DMS153 treated with DMSO at 0.1 percent for 48 hours (cell line): ENCODE data around the gene RPS14.
"Not testable (repeated sequence)": the region's sequence is repeated elsewhere in the genome, so short reads cannot be mapped to it uniquely, and the experiment has no call there.

ENCODE experiments used
- DNase-seq: peaks from one replicate; lab custom pipeline; 2025; ENCODE audit not compliant: unreplicated experiment; lab: John Stamatoyannopoulos, UW

Gene RPS14

GRCh38 chr5:150446088-150446487 lies 3.5 kb downstream of the RPS14 start:
- DNase-seq, result no peak

- DNase-seq, result no peak
Measured at GRCh38 chr5:150444770-150445169, 4.8 kb downstream of the RPS14 start.

GRCh38 chr5:150443242-150444075 lies 6.1 kb downstream of the RPS14 start:
- DNase-seq, result no peak

- no peak for DNase-seq
Measured at GRCh38 chr5:150442699-150443080, 6.8 kb downstream of the RPS14 start.

- no peak for DNase-seq
Measured at GRCh38 chr5:150441813-150442698, 7.5 kb downstream of the RPS14 start.

GRCh38 chr5:150440948-150441812 lies 8.4 kb downstream of the RPS14 start:
- no peak for DNase-seq

- no peak for DNase-seq
Measured at GRCh38 chr5:150438873-150439546, 10.5 kb downstream of the RPS14 start.

GRCh38 chr5:150436141-150436680 lies 13.3 kb downstream of the RPS14 start:
- DNase-seq, result peak; percentile 22

- no peak for DNase-seq
Measured at GRCh38 chr5:150434464-150434863, 15.1 kb downstream of the RPS14 start.

GRCh38 chr5:150431574-150431973 lies 18.0 kb downstream of the RPS14 start:
- no peak for DNase-seq

- DNase-seq, result no peak
Measured at GRCh38 chr5:150431048-150431447, 18.5 kb downstream of the RPS14 start.

GRCh38 chr5:150429410-150429873 lies 20.1 kb downstream of the RPS14 start:
- DNase-seq, result no peak

GRCh38 chr5:150428978-150429377 lies 20.6 kb downstream of the RPS14 start:
- DNase-seq, result no peak

- DNase-seq, result no peak
Measured at GRCh38 chr5:150428106-150428876, 21.2 kb downstream of the RPS14 start.

GRCh38 chr5:150426165-150426564 lies 23.4 kb downstream of the RPS14 start:
- not testable (repeated sequence) for DNase-seq

GRCh38 chr5:150422758-150423157 lies 26.8 kb downstream of the RPS14 start:
- DNase-seq, result no peak

- DNase-seq, result no peak
Measured at GRCh38 chr5:150422075-150422474, 27.5 kb downstream of the RPS14 start.

GRCh38 chr5:150419630-150420270 lies 29.8 kb downstream of the RPS14 start:
- no peak for DNase-seq
